ENCODE measurements around the gene PDE3B. TPM values are rescaled to one million over a fixed set of nuclear protein-coding genes. Genes with fewer than 3 reads are reported as not detected.
"Not testable (repeated sequence)": the region's sequence is repeated elsewhere in the genome, so short reads cannot be mapped to it uniquely, and the experiment has no call there.

The PDE3B gene
- total and polyA plus RNA-seq, 2 of the 8 experiments (the other 6 are each of a cell fraction or from before 2014, with no cell fraction given): 2.7 to 10.9 TPM

DNA sequence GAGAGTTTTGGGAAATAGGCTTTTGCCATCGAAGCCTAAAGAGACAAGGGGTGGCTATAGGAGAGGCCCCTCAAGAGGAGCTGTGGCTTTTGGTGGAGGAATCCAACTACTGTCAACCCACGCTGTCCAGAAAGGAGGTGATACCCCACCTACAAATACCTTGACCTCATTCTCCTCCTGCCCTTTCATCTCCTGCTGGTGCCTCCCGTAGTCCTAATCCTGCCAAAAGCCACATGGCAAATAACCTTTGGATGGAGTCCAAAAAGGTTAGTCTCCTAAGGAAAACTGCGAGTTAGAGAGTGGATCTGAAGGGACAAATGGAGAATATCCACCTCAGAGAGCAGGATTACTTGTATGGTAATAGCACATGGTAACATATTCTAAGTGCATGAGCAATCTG, 112.7 kb downstream of the PDE3B start (continued):
- TF ChIP-seq TAF1 (IDR thresholded peaks at IDR 0.05; ENCODE audit: low read depth, low read length) (no peak), SP4 (IDR thresholded peaks at IDR 0.05; ENCODE audit: low read length) (no peak)

DNA sequence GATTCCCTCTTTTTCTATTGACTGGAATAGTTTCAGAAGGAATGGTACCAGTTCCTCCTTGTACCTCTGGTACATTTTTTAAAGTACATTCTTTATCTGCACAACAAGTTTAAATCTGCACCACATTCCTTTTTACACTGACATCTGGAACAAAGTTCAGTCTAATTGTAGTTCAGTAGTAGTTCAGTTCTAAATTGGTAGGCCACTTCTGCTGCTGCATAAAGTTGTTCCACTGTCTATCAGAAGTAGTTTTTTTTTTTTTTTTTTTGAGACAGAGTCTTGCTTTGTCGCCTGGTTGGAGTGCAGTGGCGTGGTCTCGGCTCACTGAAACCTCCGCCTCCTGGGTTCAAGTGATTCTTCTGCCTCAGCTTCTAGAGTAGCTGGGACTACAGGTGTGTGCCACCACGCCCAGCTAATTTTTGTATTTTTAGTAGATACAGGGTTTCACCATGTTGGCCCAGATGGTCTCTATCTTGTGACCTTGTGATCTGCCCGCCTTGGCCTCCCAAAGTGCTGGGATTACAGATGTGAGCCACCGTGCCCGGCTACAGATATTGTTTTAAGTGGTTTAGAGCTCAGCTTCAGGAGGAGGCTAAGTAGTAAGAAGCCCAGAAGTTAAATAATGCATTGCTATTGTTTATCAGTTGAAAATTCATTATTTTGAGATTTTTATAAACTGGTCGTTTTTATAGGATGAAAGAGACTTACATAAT, 115.9 kb downstream of the PDE3B start:
- H3K4me2 ChIP-seq (ENCODE audit: insufficient read depth in 1 of 2, low read depth in 2 of 2, low read length in 2 of 2); H2BK120ac ChIP-seq (replicated peaks; ENCODE audit: low read depth, low read length); H3K79me1 ChIP-seq (ENCODE audit: low read depth, low read length); H3K79me2 ChIP-seq (ENCODE audit: control insufficient read depth in 1 of 2, insufficient read depth in 2 of 2, low read length in 2 of 2); H3K18ac ChIP-seq (ENCODE audit: extremely low read depth, low read length); H4K5ac ChIP-seq (ENCODE audit: insufficient read length, low read depth, low read length); H2BK12ac ChIP-seq (ENCODE audit: low read depth, low read length); H3K14ac ChIP-seq (ENCODE audit: insufficient read length); POLR2A ChIA-PET (ENCODE audit: partially characterized antibody); H3K36me3 ChIP-seq (ENCODE audit: control insufficient read depth in 2 of 4, insufficient read depth in 4 of 4, low read length in 3 of 4); H2AK5ac ChIP-seq (ENCODE audit: low read depth, low read length); H2BK15ac ChIP-seq (ENCODE audit: low read length); H3K4me1 ChIP-seq (replicated peaks in 1 of 4; ENCODE audit: control insufficient read depth in 3 of 4, insufficient read depth in 4 of 4, low read length in 3 of 4); H4K91ac ChIP-seq (replicated peaks; ENCODE audit: insufficient read length, low read length); H3K4me3 ChIP-seq (ENCODE audit: extremely low read depth in 1 of 4, insufficient read depth in 2 of 4, low read depth in 3 of 4, low read length in 4 of 4); H2BK20ac ChIP-seq (ENCODE audit: low read length); H3K4ac ChIP-seq (replicated peaks; ENCODE audit: insufficient read length, low read depth, low read length); H4K20me1 ChIP-seq (replicated peaks in 1 of 2; ENCODE audit: control insufficient read depth in 1 of 2, insufficient read depth in 2 of 2, low read length in 2 of 2); H3K23ac ChIP-seq (ENCODE audit: insufficient read length); H3K9ac ChIP-seq (replicated peaks in 1 of 4; ENCODE audit: extremely low read depth in 1 of 4, low read depth in 3 of 4, low read length in 3 of 4); H3K56ac ChIP-seq (replicated peaks; ENCODE audit: insufficient read length, low read depth, low read length); DNase-seq (ENCODE audit: low read depth in 1 of 2, low spot score in 2 of 2); FAIRE-seq; H3K27me3 ChIP-seq (replicated peaks in 1 of 4; ENCODE audit: control insufficient read depth in 3 of 4, extremely low read depth in 1 of 4, insufficient read depth in 3 of 4, low read length in 3 of 4); H3K23me2 ChIP-seq (ENCODE audit: low read depth, low read length); H3K9me3 ChIP-seq (ENCODE audit: insufficient read depth in 2 of 2, low read depth in 1 of 2, low read length in 1 of 2); H3K27ac ChIP-seq (ENCODE audit: low read depth, low read length); H2BK5ac ChIP-seq (ENCODE audit: low read depth, low read length); H4K8ac ChIP-seq (ENCODE audit: extremely low read depth, insufficient read depth, low read length); H2AFZ ChIP-seq (ENCODE audit: low read length): not testable (repeated sequence)
- CTCF ChIA-PET (ENCODE audit: partially characterized antibody): interaction anchor here (0.7 to 2.1 kb wide), 2 partner anchors 14 to 108 kb away, joined by 5 to 7 read pairs; no protein-coding TSS in a partner anchor
- 88% methylated on average over 9 of the region's 9 CpGs; no CpG with 5 or more reads in 1 of the 2 experiments for WGBS, 2 experiments (ENCODE audit: extremely low coverage in 1 of 2, insufficient coverage in 1 of 2, insufficient read length in 1 of 2, insufficient replicate concordance in 2 of 2, low coverage in 1 of 2, low lambda C conversion rate in 2 of 2, missing lambda C conversion rate in 1 of 2)

Measured in H1 (cell line).